OCI-LY7 (cell line): ENCODE data around the gene NME7. TPM values are rescaled to one million over a fixed set of nuclear protein-coding genes. Genes with fewer than 3 reads are reported as not detected.

ENCODE experiments used
- BruUV-seq: library from RNA; stranded (reverse); fragments of 400-500 nt; replicated peaks from 2 replicates; lab custom pipeline; 2021; lab: Mats Ljungman, UMichigan
- CTCF ChIA-PET: fragments of 300-600 bp; sonication (Branson Sonifier 250); formaldehyde crosslinking; loops from one replicate; lab custom pipeline; 2022; ENCODE audit warnings: antibody characterized with exemption; ENCODE audit not compliant: unreplicated experiment; lab: Charles Lee
- POLR2A ChIA-PET: fragments of 300-600 bp; sonication (Branson Sonifier 250); formaldehyde crosslinking; loops from one replicate; lab custom pipeline; 2022; ENCODE audit warnings: antibody characterized with exemption; lab: Charles Lee
- DNase-seq: peaks from one replicate; pipeline ENCODE4 v3.0.0-alpha.2; 2015; ENCODE audit warnings: low spot score
- H2AFZ ChIP-seq: fragments of 200-600 bp; sonication (generic), shearing (Covaris generic); 2 replicates; pipeline ENCODE4 v1.6.1; 2014; ENCODE audit warnings: mild to moderate bottlenecking, antibody characterized with exemption, low read length, moderate library complexity
- H3K27ac ChIP-seq: fragments of 200-600 bp; sonication (generic); 2 replicates; pipeline ENCODE4 v1.5.1; 2014; ENCODE audit warnings: mixed run types, low read depth, mild to moderate bottlenecking, moderate library complexity, low read length, inconsistent platforms; ENCODE audit not compliant: poor library complexity, severe bottlenecking
- H3K36me3 ChIP-seq: fragments of 200-600 bp; sonication (generic); 2 replicates; pipeline ENCODE4 v1.6.1; 2014; ENCODE audit warnings: mild to moderate bottlenecking, antibody characterized with exemption, low read length, moderate library complexity, mixed read lengths; ENCODE audit not compliant: insufficient read depth
- H3K4me1 ChIP-seq: fragments of 200-600 bp; sonication (generic); 2 replicates; pipeline ENCODE4 v1.5.1; 2014; ENCODE audit warnings: mild to moderate bottlenecking, low read length; ENCODE audit not compliant: insufficient read depth, poor library complexity, severe bottlenecking
- H3K4me2 ChIP-seq: fragments of 200-600 bp; sonication (generic); 2 replicates; pipeline ENCODE4 v1.6.1; 2014; ENCODE audit warnings: mild to moderate bottlenecking, low read length
- H3K4me3 ChIP-seq: fragments of 200-600 bp; sonication (generic); 2 replicates; pipeline ENCODE4 v1.5.1; 2014; ENCODE audit warnings: mild to moderate bottlenecking, low read depth, low read length; ENCODE audit not compliant: poor library complexity, severe bottlenecking
- H3K79me2 ChIP-seq: fragments of 200-600 bp; sonication (generic); 2 replicates; pipeline ENCODE4 v1.6.1; 2016; ENCODE audit warnings: low read depth, mild to moderate bottlenecking, low read length, moderate library complexity, mixed read lengths; ENCODE audit not compliant: insufficient read depth
- H3K9me2 ChIP-seq: fragments of 200-600 bp; sonication (generic); 2 replicates; pipeline ENCODE4 v1.6.1; 2016; ENCODE audit warnings: mild to moderate bottlenecking, low read length, mixed read lengths; ENCODE audit not compliant: insufficient read depth
- H3K9me3 ChIP-seq: fragments of 200-600 bp; sonication (generic); 2 replicates; pipeline ENCODE4 v1.6.1; 2014; ENCODE audit warnings: mild to moderate bottlenecking, mixed run types, low read length, mixed read lengths
- H4K20me1 ChIP-seq: fragments of 200-600 bp; sonication (generic); 2 replicates; pipeline ENCODE4 v1.6.1; 2014; ENCODE audit warnings: mild to moderate bottlenecking, antibody characterized with exemption, low read length, moderate library complexity, mixed read lengths; ENCODE audit not compliant: insufficient read depth
- CTCF ChIP-seq: fragments of 200-600 bp; sonication (generic); conservative IDR thresholded peaks from 2 replicates; pipeline ENCODE4 v1.5.1; 2014; ENCODE audit warnings: mild to moderate bottlenecking, antibody characterized with exemption, low read length, moderate library complexity, mixed read lengths
- EZH2phosphoT487 ChIP-seq: fragments of 200-600 bp; sonication (generic); IDR thresholded peaks from 2 replicates; pipeline ENCODE4 v1.6.1; 2018; ENCODE audit warnings: low read depth, borderline replicate concordance, mild to moderate bottlenecking, mixed run types, antibody characterized with exemption, low read length, moderate library complexity, mixed read lengths
- intact Hi-C: fragments of 100-400 bp; cut with micrococcal nuclease; formaldehyde crosslinking; loops from one replicate; pipeline ENCODE4 v1.10.0; 2022; ENCODE audit not compliant: unreplicated experiment
- total RNA-seq, 2 experiments: library from RNA; depleted of rRNA in 1 of 2; stranded (reverse); fragments of >200 nt in 1 of 2; shearing (Covaris generic) in 1 of 2; gene quantifications; 2 replicates each; pipeline ENCODE4 v1.2.3, GENCODE V29; 2014 to 2022

The NME7 gene
- total RNA-seq, 2 experiments from 2014 or later, result 9.3 to 17.0 TPM

GRCh38 chr1:169196161-169196560, 171.4 kb downstream of the NME7 start:
- no peak overlapping the region for H2AFZ ChIP-seq
- BruUV-seq, result no TSS peak
- H3K9me3 ChIP-seq, result no peaks in the 10 kb centered on the region
- ChIA-PET POLR2A (interaction anchor here (0.5 kb wide), 1 partner anchor 149 kb away, joined by 3 read pairs; no protein-coding TSS in a partner anchor), CTCF (no interaction called here)
- no peaks in the 10 kb centered on the region for H3K9me2 ChIP-seq
- intact Hi-C loops, result no loop called here
- no peaks in the 10 kb centered on the region for H3K79me2 ChIP-seq
- no peak for DNase-seq
- TF ChIP-seq CTCF (no peak), EZH2phosphoT487 (no peak)
- no peaks in the 10 kb centered on the region for H3K4me1 ChIP-seq
- no peak overlapping the region for H3K4me2 ChIP-seq
- H3K27ac ChIP-seq, result no peak overlapping the region
- no peaks in the 10 kb centered on the region for H4K20me1 ChIP-seq
- no peak overlapping the region for H3K4me3 ChIP-seq
- H3K36me3 ChIP-seq, result no peaks in the 10 kb centered on the region

GRCh38 chr1:169193191-169193850, 174.3 kb downstream of the NME7 start:
- Histone ChIP-seq H3K79me2 (no peaks in the 10 kb centered on the region), H3K4me2 (no peak overlapping the region), H3K27ac (no peak overlapping the region), H3K36me3 (no peaks in the 10 kb centered on the region), H4K20me1 (no peaks in the 10 kb centered on the region), H3K9me2 (no peaks in the 10 kb centered on the region), H3K9me3 (no peaks in the 10 kb centered on the region), H3K4me1 (no peaks in the 10 kb centered on the region), H3K4me3 (no peak overlapping the region), H2AFZ (no peak overlapping the region)
- DNase-seq, result no peak
- intact Hi-C loops, result no loop called here
- CTCF ChIA-PET, result no interaction called here
- no TSS peak for BruUV-seq
- TF ChIP-seq EZH2phosphoT487 (no peak), CTCF (no peak)
- POLR2A ChIA-PET, result no interaction called here

DNA sequence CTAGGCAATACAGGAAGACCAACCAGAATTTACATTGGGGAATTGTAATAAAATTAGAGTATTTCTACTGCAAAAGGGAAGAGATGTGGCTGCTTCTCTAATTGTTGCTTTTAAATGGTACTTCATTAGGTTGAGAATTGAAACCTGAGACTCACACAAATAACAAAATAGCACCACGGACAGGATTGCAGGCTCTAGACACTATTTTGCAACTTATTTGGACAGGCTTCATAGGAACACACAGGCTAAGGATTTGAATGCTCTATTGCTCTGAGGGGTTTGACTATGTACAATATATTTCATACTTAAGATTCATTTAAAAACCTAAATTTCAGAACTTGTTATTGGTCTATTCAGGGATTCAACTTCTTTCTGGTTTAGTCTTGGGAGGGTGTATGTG, 181.5 kb downstream of the NME7 start:
- ChIA-PET POLR2A (no interaction called here), CTCF (no interaction called here)
- intact Hi-C loops, result no loop called here
- Histone ChIP-seq H4K20me1 (no peaks in the 10 kb centered on the region), H3K36me3 (no peaks in the 10 kb centered on the region), H3K4me3 (no peak overlapping the region), H3K27ac (no peak overlapping the region), H3K9me3 (no peaks in the 10 kb centered on the region), H3K4me2 (no peak overlapping the region), H2AFZ (no peak overlapping the region), H3K9me2 (no peaks in the 10 kb centered on the region), H3K79me2 (no peaks in the 10 kb centered on the region), H3K4me1 (no peaks in the 10 kb centered on the region)
- TF ChIP-seq EZH2phosphoT487 (no peak), CTCF (no peak)
- BruUV-seq, result no TSS peak
- DNase-seq, result no peak
